Muscle of back (tissue), 10 donors: Measurements from ENCODE around the gene OR1N2. TPM values are rescaled to one million over a fixed set of nuclear protein-coding genes. Genes with fewer than 3 reads are reported as not detected.

Source experiments
- polyA plus RNA-seq, 10 donors: library from polyadenylated mRNA; unstranded; fragments of 120-200 nt; gene quantifications; one replicate each; pipeline ENCODE4 v1.2.1, GENCODE V29; 2013; ENCODE audit not compliant: insufficient read length in 10 of 10

Gene OR1N2
- polyA plus RNA-seq, 10 donors, result not detected

Other genes starting within 250 kb of the OR1N2 start
- gene PTGS1, start 182.1 kb upstream of the OR1N2 start, polyA plus RNA-seq, result 10 to 100 TPM in 1 of 10 donors, 1 to 10 TPM in 9; 2.9 to 14.3 (median 5.5) TPM
- not detected for gene OR1J1, start 75.2 kb upstream of the OR1N2 start, polyA plus RNA-seq
- gene OR1J2, start 42.3 kb upstream of the OR1N2 start, polyA plus RNA-seq, result not detected
- gene OR1J4, start 34.0 kb upstream of the OR1N2 start, polyA plus RNA-seq, result not detected
- gene OR1N1, start 25.8 kb upstream of the OR1N2 start, polyA plus RNA-seq, result not detected
- under 1 TPM in 8 of 10 donors, not detected in 2; 0.08 to 0.23 (median 0.13) TPM for gene OR1L8, start 30.3 kb downstream of the OR1N2 start, polyA plus RNA-seq
- gene OR1Q1, start 61.6 kb downstream of the OR1N2 start, polyA plus RNA-seq, result not detected
- not detected for gene OR1B1, start 104.5 kb downstream of the OR1N2 start, polyA plus RNA-seq
- gene OR1L1, start 108.6 kb downstream of the OR1N2 start, polyA plus RNA-seq, result not detected
- gene OR1L3, start 122.0 kb downstream of the OR1N2 start, polyA plus RNA-seq, result not detected
- gene OR1L4, start 170.9 kb downstream of the OR1N2 start, polyA plus RNA-seq, result not detected
- gene OR1L6, start 189.2 kb downstream of the OR1N2 start, polyA plus RNA-seq, result not detected
- gene OR5C1, start 235.8 kb downstream of the OR1N2 start, polyA plus RNA-seq, result not detected
- not detected for gene OR1K1, start 247.0 kb downstream of the OR1N2 start, polyA plus RNA-seq